Activated effector memory CD4-positive, alpha-beta T cell treated with anti-CD3 and anti-CD28 coated beads, Interleukin-2, amount 50 U/mL, for 16 hours (primary cell): ENCODE data around the gene SEL1L2.

ENCODE experiments used
- DNase-seq: peaks from one replicate; pipeline ENCODE4 v3.0.0-alpha.2; 2020

SEL1L2 gene

DNA sequence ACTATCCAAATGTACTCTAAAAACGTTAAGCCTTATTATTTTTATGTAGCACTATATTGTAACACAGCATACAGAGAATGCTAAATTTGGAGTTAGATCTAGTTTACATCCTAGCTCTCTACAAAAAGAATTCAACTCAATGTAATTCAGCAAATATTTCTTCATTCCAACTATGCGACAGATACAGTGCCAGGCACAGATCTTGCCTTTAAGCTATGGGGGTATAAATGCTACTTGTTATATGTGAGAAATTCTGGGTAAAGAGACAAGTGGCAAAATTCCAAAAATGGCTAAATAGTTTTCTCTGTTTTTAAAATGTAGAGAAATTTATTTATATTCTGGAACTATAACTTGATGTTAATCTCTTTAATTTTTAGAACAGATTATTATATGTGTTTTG, 63.2 kb downstream of the SEL1L2 start:
- no peak for DNase-seq

DNA sequence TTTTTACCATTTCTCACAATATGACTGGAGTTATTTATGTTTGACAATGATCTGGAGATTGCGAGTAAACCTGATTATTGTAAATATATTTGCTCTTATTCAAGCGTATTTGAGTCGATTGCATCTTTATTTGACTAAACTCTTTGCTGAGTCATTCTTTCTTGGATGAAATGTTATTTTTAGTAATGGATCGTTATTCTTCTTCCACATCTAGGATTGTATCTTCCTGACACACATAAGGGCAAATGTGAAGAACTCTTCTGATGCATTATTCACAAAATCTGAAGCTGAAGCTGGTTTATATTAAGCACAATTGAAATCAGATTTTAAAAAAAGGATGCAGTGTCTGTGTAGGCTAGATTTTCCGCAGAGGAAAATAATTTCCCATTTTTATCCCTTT, 68.2 kb downstream of the SEL1L2 start:
- no peak for DNase-seq

DNA sequence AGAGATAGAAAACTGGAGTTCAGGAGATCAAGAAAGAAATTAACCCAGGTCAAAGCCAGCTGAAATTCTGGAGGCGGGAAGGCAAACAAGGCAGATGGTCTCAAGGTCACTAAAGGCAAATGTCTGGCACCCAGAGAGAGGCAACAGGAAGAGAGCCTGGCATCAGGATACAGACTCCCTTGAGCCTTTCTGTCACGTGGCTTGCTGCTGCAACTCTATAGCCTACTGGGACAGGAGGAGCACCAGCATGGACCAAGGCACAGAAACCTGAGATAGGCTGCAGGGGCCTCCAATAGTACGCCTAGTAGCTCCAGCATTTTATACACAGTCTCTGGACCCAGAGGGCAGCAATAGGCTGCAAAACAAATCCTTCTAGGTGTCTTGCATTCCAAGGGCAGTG, 75.1 kb downstream of the SEL1L2 start:
- no peak for DNase-seq

DNA sequence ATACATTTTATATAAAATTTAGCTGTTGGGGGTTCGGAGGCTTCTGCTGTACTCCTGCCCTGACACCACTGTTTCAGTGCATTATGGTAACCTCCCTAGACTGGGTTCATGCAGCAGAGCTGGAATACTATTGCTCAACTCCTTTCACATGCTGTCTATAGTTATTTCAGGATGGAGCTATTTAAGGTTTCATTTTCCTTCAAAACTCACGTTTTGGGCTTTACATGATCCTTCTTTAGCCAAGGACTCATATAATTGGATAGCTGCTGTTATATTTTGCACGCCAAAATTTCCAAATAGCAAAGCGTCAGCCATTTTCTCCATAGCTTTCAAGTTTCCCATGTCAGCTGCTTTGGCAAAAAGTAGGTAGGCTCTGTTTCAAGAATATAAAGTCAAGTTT, 76.8 kb downstream of the SEL1L2 start:
- DNase-seq, result no peak

DNA sequence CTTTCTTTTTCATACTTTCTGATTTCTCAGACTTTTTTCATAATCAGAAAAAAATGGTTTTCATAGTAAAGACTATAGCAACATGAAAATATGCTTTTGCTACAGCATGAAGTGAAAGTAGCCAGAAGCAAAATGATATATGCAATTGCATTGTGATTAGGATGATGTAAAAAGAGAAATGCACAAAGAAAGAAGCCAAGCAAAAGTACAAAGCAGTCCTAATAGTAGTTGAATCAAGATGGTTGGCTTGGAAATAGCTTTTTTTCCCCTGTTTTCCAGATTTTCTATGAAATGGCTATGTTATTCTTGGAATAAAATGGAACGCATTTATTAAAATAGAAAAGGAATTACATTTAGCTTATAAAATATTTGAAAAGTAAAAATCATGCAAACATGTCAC, 77.3 kb downstream of the SEL1L2 start:
- no peak for DNase-seq

DNA sequence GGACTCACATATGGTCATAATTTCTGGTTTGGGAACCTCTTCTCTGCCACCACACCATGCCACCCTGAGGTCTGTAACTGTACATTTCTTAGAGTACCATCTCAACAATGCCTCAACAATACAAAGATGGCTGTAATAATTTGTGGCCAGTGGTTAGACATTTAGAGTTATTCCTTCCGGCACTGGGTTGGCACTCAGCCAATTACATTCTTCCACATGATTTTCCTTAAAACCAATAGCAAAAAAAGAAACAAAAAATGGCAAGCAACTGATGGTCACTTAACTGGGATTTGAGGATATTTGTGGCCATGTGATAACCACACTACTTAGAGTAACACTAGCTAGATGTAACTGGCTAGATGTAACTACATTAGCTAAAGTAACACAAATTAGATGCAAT, 79.9 kb downstream of the SEL1L2 start:
- no peak for DNase-seq

DNA sequence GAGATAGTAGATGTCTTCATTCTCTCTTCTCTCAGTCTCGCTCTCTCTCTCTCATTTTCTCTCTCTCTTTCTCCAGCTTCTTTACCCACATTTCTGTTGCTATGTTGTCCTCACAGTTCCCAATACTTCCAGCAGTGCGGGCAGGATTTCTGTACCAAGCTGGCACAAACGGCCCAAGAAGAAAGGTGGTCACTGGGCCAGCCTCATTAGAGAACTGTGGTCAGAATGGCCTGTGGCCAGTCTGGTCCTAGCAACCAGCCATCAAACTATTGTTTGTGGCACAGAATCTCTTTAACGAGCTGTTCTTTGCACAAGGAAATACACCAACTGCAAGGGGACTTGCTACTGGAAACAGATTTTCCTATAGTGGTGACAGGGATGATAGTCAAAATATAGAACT, 81.3 kb downstream of the SEL1L2 start:
- DNase-seq, result no peak

DNA sequence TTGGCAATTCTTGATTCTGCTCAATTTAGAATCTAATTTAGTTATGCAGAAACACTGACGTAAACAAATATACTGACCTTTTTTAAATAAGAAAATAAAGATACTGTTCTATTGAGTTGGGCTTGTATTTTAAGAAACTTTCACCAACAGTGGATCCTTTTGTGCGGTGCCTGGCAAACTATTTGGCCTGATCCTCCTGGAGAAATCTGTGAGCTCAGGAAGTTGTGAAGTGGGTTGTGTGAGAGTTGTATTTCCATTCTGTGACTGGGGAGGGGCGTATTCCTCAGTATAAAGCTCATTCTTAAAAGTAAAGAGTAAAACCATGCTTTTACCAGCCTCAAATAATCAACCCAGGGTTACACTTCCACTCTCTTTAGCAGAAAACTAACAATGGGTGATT, 85.6 kb downstream of the SEL1L2 start:
- no peak for DNase-seq

DNA sequence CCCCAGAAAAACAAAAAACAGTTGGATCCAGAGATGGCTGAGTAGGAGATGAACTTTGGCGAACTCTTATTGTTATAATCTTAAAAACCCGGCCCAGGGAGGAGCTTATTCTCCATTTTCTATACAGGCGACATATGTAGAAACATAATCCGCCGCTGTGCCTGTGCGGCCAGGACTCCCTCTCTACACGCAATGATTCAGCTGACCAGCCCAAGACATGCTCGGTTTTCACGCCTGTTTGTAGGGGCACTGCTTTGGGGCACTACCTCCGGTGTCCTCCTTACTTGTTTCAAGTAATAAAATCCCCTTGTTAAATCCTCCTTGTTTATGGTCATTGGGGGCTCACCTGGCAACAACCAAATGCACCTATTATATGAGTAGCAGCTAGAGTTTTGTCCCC, 89.9 kb downstream of the SEL1L2 start:
- no peak for DNase-seq

DNA sequence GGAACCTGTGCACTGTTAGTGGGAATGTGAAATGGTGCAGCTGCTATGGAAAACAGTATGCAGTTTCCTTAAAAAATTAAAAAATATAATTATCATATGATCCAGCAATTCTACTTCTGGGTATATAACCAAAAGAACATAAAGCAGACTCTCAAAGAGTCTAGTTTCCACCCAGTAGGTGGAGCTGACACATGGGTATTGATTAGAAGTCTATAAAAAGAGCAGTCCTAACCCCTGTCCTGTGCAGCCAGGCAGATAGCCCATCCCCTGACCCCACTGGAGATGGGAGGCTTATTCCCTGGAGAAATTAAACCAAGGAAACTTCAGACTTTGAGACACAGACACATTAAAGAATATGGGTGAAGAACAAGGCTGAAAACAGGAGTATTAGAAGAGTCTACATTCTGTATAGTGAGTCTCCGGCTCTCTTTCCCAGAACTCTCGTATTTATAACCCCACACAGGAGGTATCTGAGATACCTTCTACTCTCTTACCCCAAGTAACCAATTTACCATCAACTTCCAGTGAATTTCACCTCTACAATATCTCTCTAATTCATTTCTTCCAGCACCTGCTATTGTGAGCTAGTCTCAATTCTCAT, 92.3 kb downstream of the SEL1L2 start:
- no peak for DNase-seq

DNA sequence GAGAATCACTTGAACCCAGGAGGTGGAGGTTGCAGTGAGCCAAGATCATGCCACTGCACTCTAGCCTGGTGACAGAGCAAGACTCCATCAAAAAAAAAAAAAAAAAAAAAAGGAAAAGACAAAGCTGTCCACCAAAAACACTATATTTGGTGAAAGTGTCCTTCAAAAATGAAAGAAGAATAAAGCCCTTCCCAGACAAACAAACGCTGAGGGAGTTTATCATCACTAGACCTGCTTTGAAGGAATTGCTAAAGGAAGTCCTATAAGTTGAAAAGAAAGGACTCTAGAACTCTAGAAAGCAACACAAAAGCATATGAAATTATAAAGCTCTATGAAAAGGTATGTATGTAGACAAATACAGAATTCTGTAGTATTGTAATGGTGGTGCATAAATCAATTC, 98.8 kb downstream of the SEL1L2 start:
- no peak for DNase-seq

DNA sequence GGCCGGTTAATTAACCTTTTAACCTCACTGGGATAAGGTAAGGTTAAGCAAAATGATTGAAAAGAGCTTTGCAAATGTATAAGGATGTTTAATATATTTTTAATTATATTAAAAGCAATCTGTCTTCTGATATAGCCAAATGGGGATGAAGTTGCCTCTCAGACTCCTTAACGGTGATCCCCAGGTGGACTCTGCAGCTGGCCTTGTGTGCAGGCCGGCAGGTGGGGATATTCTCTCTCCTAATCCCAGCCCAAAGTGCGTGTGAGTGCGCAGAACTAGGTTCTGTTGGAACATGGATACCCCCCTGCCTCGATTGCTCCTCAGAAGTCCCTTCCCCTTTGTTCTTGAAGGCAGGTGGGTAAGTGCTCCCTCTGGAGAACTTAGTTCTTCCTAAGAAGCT, 105.6 kb downstream of the SEL1L2 start:
- no peak for DNase-seq

DNA sequence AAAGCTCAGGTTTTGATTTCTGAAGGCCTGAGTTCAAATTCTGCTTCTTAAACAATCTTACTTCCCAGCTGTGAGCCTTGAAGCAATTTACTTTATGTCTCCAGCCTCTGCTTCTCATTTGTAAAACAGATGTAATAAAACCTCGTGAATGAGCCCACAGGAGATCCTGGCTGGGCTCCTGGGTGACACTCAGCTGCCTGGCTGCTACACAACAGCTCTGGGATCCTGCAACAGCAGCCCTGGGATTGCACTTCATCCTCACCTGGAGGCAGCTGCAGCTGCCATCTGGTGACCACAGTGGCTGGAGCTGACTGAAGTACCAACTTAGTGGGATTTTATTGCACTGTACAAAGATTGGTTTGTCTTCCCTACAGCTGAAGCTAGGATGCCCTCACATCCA, 107.0 kb downstream of the SEL1L2 start:
- DNase-seq, result no peak

DNA sequence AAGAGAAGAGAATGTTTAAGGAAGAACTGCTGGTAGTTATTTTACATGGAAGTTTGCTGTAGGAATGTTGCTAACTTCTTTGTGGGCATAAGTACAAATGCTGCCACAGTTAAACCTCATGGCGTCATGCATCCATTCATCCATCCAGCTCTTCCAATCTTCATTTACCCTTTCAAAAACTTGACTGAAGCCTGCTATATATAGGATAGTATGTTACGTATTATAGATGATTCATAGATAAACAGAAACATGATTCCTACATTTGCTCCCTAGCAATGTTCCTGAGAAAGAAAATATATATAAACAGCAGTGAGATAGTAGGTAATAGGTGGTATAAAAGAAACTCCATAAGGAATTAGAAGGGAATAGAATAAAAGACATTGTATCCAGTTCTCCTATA, 111.8 kb downstream of the SEL1L2 start:
- DNase-seq, result no peak

DNA sequence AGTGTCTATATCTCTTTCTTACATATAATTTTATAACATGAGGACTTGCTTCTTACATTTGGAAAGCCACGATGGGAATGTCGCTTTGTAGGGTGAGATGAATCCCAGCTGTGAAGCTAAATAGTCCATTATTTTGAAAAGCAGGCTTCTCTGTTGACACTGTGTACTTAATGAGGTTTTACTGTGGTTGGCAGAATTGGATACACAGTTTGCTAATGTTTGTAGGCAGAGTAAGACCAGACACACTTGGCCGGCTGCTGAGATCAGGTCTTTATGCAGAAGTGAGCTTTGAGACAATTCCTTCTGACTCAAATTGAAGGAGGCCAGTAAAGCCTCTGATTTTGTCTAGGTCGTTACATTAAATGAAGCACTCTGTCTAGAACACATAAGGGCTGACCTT, 112.6 kb downstream of the SEL1L2 start:
- DNase-seq, result no peak

DNA sequence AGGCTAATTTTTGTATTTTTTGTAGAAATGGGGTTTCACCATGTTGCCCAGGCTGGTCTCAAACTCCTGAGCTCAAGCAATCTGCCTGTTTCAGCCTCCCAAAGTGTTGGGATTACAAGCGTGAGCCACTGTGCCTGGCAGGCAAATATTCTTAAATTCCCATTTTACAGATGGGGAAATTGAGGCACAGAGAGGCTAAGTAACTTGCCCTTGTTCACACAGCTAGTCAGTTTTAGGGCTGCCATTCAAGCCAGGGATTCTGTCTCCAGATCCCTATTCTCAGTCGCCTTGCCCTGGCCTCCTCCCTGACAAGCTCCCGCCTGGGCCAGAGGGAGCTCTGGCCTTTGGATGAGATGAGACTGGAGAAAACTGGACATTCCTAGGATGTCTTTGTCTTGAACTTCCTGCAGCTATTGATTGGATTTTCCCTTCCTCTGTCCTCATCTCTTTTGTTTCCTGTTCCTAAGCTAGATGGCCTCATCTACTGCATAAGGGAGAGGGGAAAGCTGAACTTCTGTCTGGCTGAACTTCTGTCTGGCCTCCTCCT, 115.1 kb downstream of the SEL1L2 start:
- DNase-seq, result no peak

DNA sequence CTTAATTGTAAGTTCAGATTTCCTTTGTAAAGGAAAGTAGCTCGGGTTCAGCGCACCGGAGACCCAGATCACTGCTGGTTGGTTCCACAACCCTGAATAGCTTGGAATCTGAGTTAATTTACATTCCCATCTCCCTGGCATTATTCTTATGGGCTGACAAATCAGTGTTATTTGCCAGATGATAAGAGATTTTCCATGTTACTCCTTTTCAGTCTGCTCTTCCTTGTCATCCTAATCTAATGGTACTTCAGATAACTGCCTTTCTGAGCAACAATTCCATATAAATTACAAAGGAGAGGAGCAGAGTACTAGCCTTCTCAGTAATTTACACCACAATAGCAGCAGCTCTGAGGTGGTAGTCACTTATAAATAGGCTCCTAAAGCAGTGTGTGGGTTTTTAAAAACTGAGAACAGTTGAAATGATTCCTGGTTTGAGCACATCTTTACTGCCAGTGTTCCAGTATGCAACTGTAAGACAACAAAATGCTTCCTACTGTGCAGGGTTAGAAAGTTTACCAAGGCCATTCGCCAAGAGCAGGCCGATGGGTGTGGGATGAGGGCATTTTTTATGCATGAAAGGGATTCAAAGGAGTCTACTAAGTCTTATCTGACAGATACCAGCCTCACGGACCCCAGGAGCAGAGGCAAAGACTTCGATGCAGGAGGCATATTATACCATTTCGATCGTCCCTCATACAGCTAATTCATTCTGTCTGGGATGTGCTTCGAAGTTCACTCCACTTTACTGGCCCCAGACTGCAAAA, 115.8 kb downstream of the SEL1L2 start:
- DNase-seq, result no peak

DNA sequence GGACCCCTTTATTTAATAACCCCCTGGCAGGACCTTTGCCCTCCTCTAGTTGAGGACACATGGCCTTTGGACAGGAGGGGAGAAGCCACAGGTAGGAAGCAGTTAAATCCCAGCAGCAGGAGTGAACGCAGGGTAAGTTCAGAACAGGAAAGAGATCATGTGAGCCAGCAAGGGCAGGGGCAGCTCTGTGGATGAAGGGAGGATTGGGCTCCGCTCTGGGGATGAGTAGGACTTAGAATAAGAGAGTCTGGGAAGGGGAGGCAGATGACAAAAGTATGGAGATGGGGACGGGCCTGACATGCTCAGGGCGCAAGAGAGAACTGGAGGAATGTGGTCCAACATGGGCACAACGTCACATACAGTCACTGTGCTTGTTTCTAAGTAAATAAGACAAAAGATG, 116.6 kb downstream of the SEL1L2 start:
- no peak for DNase-seq

DNA sequence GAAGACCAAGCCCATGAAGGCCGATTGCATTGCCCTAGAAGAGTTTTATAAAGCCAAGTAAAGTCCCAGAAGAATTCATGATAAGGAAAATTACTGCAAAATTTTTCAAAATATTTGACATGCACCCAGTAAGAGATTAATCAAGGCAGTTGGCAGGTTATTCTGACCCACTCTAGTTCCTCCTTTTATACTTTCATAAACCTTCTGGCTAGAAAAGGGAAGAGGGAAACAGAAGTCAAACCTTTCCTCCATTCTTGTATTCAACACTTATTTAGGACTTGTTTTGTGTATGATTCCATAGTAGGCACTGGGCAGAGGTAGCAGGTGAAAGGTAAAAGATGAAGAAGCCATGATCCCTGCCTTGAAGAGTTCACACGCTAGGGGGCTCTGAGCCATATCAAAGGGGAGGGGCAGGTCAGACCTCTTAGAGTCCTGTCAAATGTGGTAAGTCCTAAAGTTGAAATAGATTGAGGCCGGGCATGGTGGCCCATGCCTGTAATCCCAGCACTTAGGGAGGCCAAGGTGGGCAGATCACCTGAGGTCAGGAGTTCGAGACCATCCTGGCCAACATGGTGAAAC, 120.2 kb downstream of the SEL1L2 start:
- no peak for DNase-seq

DNA sequence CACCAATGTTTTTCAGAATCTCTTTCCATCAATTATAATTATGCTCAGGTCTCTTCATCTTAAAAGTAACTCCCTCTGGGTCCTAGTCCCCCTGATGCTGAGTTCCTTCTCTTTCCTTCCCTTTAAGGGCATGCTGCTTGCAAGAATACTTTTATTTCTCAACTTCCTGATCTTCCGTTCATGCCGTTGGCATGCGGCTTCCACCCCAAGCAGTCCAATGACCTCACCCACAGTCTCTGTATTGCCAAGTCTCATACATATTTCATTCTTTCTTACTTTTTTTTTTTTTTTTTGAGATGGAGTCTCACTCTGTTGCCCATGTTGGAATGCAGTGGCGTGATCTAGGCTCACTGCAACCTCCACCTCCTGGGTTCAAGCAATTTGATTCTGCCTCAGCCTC, 122.1 kb downstream of the SEL1L2 start:
- DNase-seq, result no peak

DNA sequence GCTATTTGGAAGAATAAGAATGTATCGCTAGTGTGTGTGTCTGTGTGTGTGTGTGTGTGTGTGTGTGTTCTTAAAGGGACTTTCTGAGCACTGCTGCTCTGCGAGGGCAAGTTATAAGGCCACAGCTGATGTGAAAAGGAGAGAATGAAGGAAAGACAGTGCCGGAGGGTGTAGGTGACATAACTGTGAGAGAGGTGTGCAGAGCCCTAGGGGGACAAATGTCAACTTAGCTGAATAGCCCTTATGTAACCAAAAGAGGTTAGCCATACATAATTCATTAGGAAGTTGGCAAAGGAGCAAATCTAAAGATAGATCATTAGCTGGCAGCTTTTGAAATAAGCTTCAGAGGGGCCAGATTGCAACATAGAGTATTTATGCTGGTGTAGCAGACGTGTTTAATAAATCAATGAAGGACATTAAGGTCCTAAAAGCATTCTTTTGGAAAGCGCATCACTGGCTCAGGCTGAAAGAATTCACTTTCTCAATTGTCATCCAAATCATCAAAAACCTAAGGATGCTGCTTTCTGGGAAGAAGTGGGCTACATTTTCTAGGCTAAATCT, 124.5 kb downstream of the SEL1L2 start:
- DNase-seq, result no peak

DNA sequence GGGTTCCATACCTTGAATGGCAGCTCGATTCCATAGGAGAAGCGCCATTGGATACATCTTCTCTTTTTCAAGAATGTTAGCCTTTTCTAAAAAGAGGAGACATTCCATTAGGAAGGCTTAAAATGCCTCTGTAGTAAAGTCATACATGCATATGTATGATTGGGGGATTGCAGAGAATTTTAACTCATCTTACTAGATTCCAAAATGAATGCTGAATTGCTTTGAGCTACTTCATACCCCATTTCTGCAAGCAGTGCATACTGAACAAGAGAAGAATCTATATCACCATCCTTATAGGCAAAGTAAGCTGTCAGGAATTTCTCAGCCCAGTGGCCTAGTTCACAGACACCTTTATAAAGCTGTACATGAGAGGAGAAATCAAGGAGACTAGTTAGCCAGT, 125.3 kb downstream of the SEL1L2 start:
- no peak for DNase-seq

DNA sequence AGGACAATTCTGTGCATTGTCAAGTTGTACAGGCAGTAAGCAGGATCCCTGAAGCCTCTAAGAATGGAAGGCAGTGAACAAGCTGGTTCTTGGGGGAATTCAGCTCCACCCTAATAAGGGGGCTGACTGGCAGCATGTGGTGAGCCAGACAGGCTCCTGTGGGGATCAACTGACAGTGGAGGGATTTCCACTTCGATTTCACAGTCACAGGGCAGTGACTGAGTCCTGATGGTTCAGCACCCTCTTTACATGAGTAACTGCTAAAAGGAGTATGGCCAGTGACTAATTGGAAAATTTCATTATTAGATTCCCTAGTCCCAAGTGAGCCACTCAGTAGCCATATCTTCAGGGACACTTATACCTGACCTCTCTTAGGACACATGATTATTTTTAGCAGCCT, 127.2 kb downstream of the SEL1L2 start:
- no peak for DNase-seq

DNA sequence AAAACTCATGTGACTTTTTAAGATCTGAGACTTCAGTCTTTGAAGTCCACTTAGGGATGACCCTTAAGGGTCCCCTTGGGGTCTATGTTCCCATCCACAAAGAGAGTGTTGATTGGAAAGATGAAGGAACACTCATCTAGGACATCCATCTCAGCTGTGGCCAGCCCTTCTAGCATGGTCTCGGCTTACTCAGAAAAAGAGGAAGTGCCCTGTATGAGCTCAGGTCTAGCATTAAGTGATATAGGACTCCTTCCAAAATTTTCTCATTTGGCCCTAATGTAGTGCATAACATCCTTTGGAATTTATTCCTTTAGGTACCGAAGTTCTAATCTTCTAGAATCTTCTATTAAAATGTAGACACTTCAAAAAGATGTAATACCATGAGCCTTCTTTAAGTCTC, 128.2 kb downstream of the SEL1L2 start:
- DNase-seq, result no peak
